CD8-positive, alpha-beta memory T cell (primary cell): Measurements from ENCODE around the gene MRPS10. TPM values are rescaled to one million over a fixed set of nuclear protein-coding genes. Genes with fewer than 3 reads are reported as not detected.
"Not testable (repeated sequence)": the region's sequence is repeated elsewhere in the genome, so short reads cannot be mapped to it uniquely, and the experiment has no call there.

Source experiments
- CTCF ChIA-PET: fragments of 350-600 bp; sonication (Branson Sonifier 250); formaldehyde crosslinking; loops from one replicate; lab custom pipeline; 2021; ENCODE audit warnings: antibody characterized with exemption; lab: Charles Lee
- POLR2A ChIA-PET: fragments of 350-600 bp; sonication (Branson Sonifier 250); formaldehyde crosslinking; loops from one replicate; lab custom pipeline; 2021; ENCODE audit warnings: antibody characterized with exemption; lab: Charles Lee
- DNase-seq, 5 donors: peaks; one replicate each; pipeline versions ENCODE4 v3.0.0 to v3.0.0-alpha.2; 2020 to 2022; ENCODE audit warnings: mixed read lengths in 1 of 5
- H3K27ac ChIP-seq: one replicate; pipeline ENCODE4 v1.7.0; 2013; ENCODE audit warnings: low read depth, mild to moderate bottlenecking, low read length, moderate library complexity
- H3K27me3 ChIP-seq: 2 replicates; pipeline ENCODE4 v1.7.0; 2013; ENCODE audit warnings: low read length, mild to moderate bottlenecking; ENCODE audit not compliant: insufficient read depth, poor library complexity, severe bottlenecking
- H3K36me3 ChIP-seq: 2 replicates; pipeline ENCODE4 v1.7.0; 2013; ENCODE audit warnings: mild to moderate bottlenecking, low read length, moderate library complexity; ENCODE audit not compliant: insufficient read depth
- H3K4me1 ChIP-seq: 2 replicates; pipeline ENCODE4 v1.7.0; 2013; ENCODE audit warnings: mild to moderate bottlenecking, low read length, moderate library complexity; ENCODE audit not compliant: insufficient read depth
- H3K4me3 ChIP-seq: 2 replicates; pipeline ENCODE4 v1.7.0; 2013; ENCODE audit warnings: mild to moderate bottlenecking, low read length
- H3K9me3 ChIP-seq: 2 replicates; pipeline ENCODE4 v1.7.0; 2013; ENCODE audit warnings: mild to moderate bottlenecking, low read length
- H3K27ac Mint-ChIP-seq, 8 donors: one replicate each; pipeline ENCODE4 v1.8.0; 2020 to 2021; ENCODE audit warnings: mixed read lengths in 8 of 8, mild to moderate bottlenecking in 6 of 8, inconsistent platforms in 3 of 8, moderate library complexity in 3 of 8
- H3K27me3 Mint-ChIP-seq, 2 donors: one replicate each; pipeline ENCODE4 v1.8.0; 2020 to 2021; ENCODE audit warnings: mixed read lengths in 2 of 2, mild to moderate bottlenecking in 1 of 2, moderate library complexity in 1 of 2
- H3K36me3 Mint-ChIP-seq, 3 donors: one replicate each; pipeline ENCODE4 v1.8.0; 2020 to 2021; ENCODE audit warnings: mixed read lengths in 3 of 3, inconsistent platforms in 1 of 3, mild to moderate bottlenecking in 1 of 3
- H3K4me1 Mint-ChIP-seq, 3 donors: one replicate each; pipeline ENCODE4 v1.8.0; 2020 to 2021; ENCODE audit warnings: mixed read lengths in 3 of 3, inconsistent platforms in 1 of 3, mild to moderate bottlenecking in 1 of 3
- H3K4me3 Mint-ChIP-seq, 7 donors: one replicate each; pipeline ENCODE4 v1.8.0; 2020 to 2021; ENCODE audit warnings: mixed read lengths in 7 of 7, mild to moderate bottlenecking in 6 of 7, moderate library complexity in 4 of 7, inconsistent platforms in 2 of 7
- H3K9me3 Mint-ChIP-seq, 5 donors: one replicate each; pipeline ENCODE4 v1.8.0; 2020 to 2022; ENCODE audit warnings: mixed read lengths in 5 of 5, mild to moderate bottlenecking in 3 of 5, moderate library complexity in 2 of 5, inconsistent platforms in 1 of 5
- polyA plus RNA-seq: library from polyadenylated mRNA; unstranded; fragments of 300-500 nt; fragmentation: Illumina TruSeq; gene quantifications from one replicate; pipeline ENCODE4 v1.2.3, GENCODE V29; 2021
- total RNA-seq, 2 experiments: library from RNA; stranded (reverse); gene quantifications; one replicate each; pipeline ENCODE4 v1.2.3, GENCODE V29; 2021

MRPS10 gene
- total and polyA plus RNA-seq, 3 experiments from 2014 or later, result 50.6 to 51.8 (median 51.3) TPM

GRCh38 chr6:42204768-42205282 lies 12.8 kb downstream of the MRPS10 start:
- Histone ChIP-seq H3K4me3 (no peak overlapping the region), H3K36me3 (peaks cover 27% of the 10 kb centered on the region), H3K27me3 (no peaks in the 10 kb centered on the region), H3K4me1 (no peaks in the 10 kb centered on the region), H3K27ac (no peak overlapping the region), H3K9me3 (no peaks in the 10 kb centered on the region)
- CTCF ChIA-PET, result interaction anchor here (0.9 kb wide), 1 partner anchor 10 kb away, joined by 4 read pairs; no protein-coding TSS in a partner anchor
- Mint-ChIP-seq H3K4me1 (peaks cover 0 to 5% (median 0%) of the 10 kb centered on the region in 3 donors), H3K9me3 (peaks cover 0 to 3% (median 0%) of the 10 kb centered on the region in 5 donors), H3K27ac (peak overlapping the region in 1 of 8 donors; percentile 63), H3K27me3 (no peaks in the 10 kb centered on the region), H3K4me3 (no peak overlapping the region), H3K36me3 (peaks cover 24 to 58% (median 33%) of the 10 kb centered on the region in 3 donors)
- no peak for DNase-seq
- POLR2A ChIA-PET, result no interaction called here

- H3K36me3 ChIP-seq, result peaks cover 13% of the 10 kb centered on the region
- H3K27me3 ChIP-seq, result no peaks in the 10 kb centered on the region
- no peaks in the 10 kb centered on the region for H3K9me3 ChIP-seq
- H3K27ac ChIP-seq, result no peak overlapping the region
- peaks cover 0 to 3% (median 0%) of the 10 kb centered on the region in 5 donors for H3K9me3 Mint-ChIP-seq
- ChIA-PET POLR2A (interaction anchor here (0.7 kb wide), 1 partner anchor 362 kb away, joined by 5 read pairs; no protein-coding TSS in a partner anchor), CTCF (interaction anchor here (1.1 to 2.0 kb wide), 2 partner anchors 11 to 99 kb away, joined by 4 to 6 read pairs; no protein-coding TSS in a partner anchor)
- no peak overlapping the region for H3K4me3 Mint-ChIP-seq
- no peak for DNase-seq
- H3K4me3 ChIP-seq, result no peak overlapping the region
- H3K4me1 ChIP-seq, result no peaks in the 10 kb centered on the region
- peaks cover 21 to 43% (median 28%) of the 10 kb centered on the region in 3 donors for H3K36me3 Mint-ChIP-seq
- peaks cover 0 to 5% (median 0%) of the 10 kb centered on the region in 3 donors for H3K4me1 Mint-ChIP-seq
- H3K27me3 Mint-ChIP-seq, result no peaks in the 10 kb centered on the region
- H3K27ac Mint-ChIP-seq, result peak overlapping the region in 2 of 8 donors; percentile 23 to 85
These were observed 14.5 kb downstream of the MRPS10 start for GRCh38 chr6:42203183-42203582.

GRCh38 chr6:42202131-42202915 lies 15.3 kb downstream of the MRPS10 start:
- H3K4me1 Mint-ChIP-seq, H3K27ac ChIP-seq, H3K27me3 Mint-ChIP-seq, H3K4me1 ChIP-seq, H3K36me3 ChIP-seq, H3K27me3 ChIP-seq, H3K4me3 ChIP-seq, H3K9me3 ChIP-seq, DNase-seq, H3K27ac Mint-ChIP-seq, H3K9me3 Mint-ChIP-seq, H3K4me3 Mint-ChIP-seq: not testable (repeated sequence)
- CTCF ChIA-PET, result interaction anchor here (1.2 to 2.0 kb wide), 2 partner anchors 12 to 345 kb away, joined by 4 to 6 read pairs; no protein-coding TSS in a partner anchor
- peaks cover 21 to 34% (median 23%) of the 10 kb centered on the region in 3 donors for H3K36me3 Mint-ChIP-seq
- POLR2A ChIA-PET, result interaction anchor here (0.7 kb wide), 1 partner anchor 361 kb away, joined by 5 read pairs; no protein-coding TSS in a partner anchor

- DNase-seq, result no peak
- ChIA-PET POLR2A (no interaction called here), CTCF (interaction anchor here (1.2 to 2.0 kb wide), 2 partner anchors 13 to 346 kb away, joined by 4 to 6 read pairs; no protein-coding TSS in a partner anchor)
- Mint-ChIP-seq H3K27ac (peak overlapping the region in 2 of 8 donors; percentile 6 to 32), H3K4me3 (no peak overlapping the region), H3K9me3 (peaks cover 0 to 3% (median 0%) of the 10 kb centered on the region in 5 donors), H3K36me3 (peaks cover 20 to 27% (median 21%) of the 10 kb centered on the region in 3 donors), H3K27me3 (no peaks in the 10 kb centered on the region), H3K4me1 (peaks cover 0 to 5% (median 0%) of the 10 kb centered on the region in 3 donors)
- H3K36me3 ChIP-seq, result peaks cover 5% of the 10 kb centered on the region
- H3K27ac ChIP-seq, result no peak overlapping the region
- H3K4me1 ChIP-seq, result no peaks in the 10 kb centered on the region
- H3K9me3 ChIP-seq, result no peaks in the 10 kb centered on the region
- H3K27me3 ChIP-seq, result no peaks in the 10 kb centered on the region
- H3K4me3 ChIP-seq, result no peak overlapping the region
These were observed 16.3 kb downstream of the MRPS10 start for GRCh38 chr6:42201382-42201781.

- peaks cover 15 to 19% (median 17%) of the 10 kb centered on the region in 3 donors for H3K36me3 Mint-ChIP-seq
- peak overlapping the region in 1 of 7 donors; percentile 6 for H3K4me3 Mint-ChIP-seq
- H3K27me3 Mint-ChIP-seq, result no peaks in the 10 kb centered on the region
- Histone ChIP-seq H3K27ac (no peak overlapping the region), H3K4me3 (no peak overlapping the region), H3K4me1 (no peaks in the 10 kb centered on the region), H3K27me3 (no peaks in the 10 kb centered on the region), H3K36me3 (peaks cover 5% of the 10 kb centered on the region), H3K9me3 (no peaks in the 10 kb centered on the region)
- peaks cover 0 to 3% (median 0%) of the 10 kb centered on the region in 5 donors for H3K9me3 Mint-ChIP-seq
- H3K27ac Mint-ChIP-seq, result peak overlapping the region in 1 of 8 donors; percentile 72
- no peak for DNase-seq
- H3K4me1 Mint-ChIP-seq, result peaks cover 0 to 5% (median 0%) of the 10 kb centered on the region in 3 donors
- ChIA-PET POLR2A (no interaction called here), CTCF (no interaction called here)
These were observed 17.6 kb downstream of the MRPS10 start for GRCh38 chr6:42200035-42200434.

- H3K27ac Mint-ChIP-seq, result peak overlapping the region in 1 of 8 donors; percentile 36
- CTCF ChIA-PET, result interaction anchor here (0.6 kb wide), 1 partner anchor 412 kb away, joined by 4 read pairs; the partner anchor contains the start of gene TOMM6
- Histone ChIP-seq H3K9me3 (no peaks in the 10 kb centered on the region), H3K27me3 (no peaks in the 10 kb centered on the region), H3K36me3 (peaks cover 5% of the 10 kb centered on the region), H3K4me1 (no peaks in the 10 kb centered on the region), H3K27ac (peak overlapping the region; percentile 6), H3K4me3 (no peak overlapping the region)
- peaks cover 0 to 5% (median 0%) of the 10 kb centered on the region in 3 donors for H3K4me1 Mint-ChIP-seq
- H3K27me3 Mint-ChIP-seq, result no peaks in the 10 kb centered on the region
- no peak overlapping the region for H3K4me3 Mint-ChIP-seq
- DNase-seq, result no peak
- H3K36me3 Mint-ChIP-seq, result peaks cover 12 to 17% (median 15%) of the 10 kb centered on the region in 3 donors
- H3K9me3 Mint-ChIP-seq, result peaks cover 0 to 3% (median 0%) of the 10 kb centered on the region in 5 donors
- POLR2A ChIA-PET, result no interaction called here
These were observed 18.3 kb downstream of the MRPS10 start for GRCh38 chr6:42199106-42199981.

GRCh38 chr6:42197555-42198362 lies 19.9 kb downstream of the MRPS10 start:
- no peaks in the 10 kb centered on the region for H3K4me1 ChIP-seq
- H3K36me3 ChIP-seq, result no peaks in the 10 kb centered on the region
- H3K27ac ChIP-seq, result peak overlapping the region; percentile 28
- H3K4me3 ChIP-seq, result no peak overlapping the region
- Mint-ChIP-seq H3K27ac (no peak overlapping the region), H3K36me3 (peaks cover 4 to 15% (median 15%) of the 10 kb centered on the region in 3 donors), H3K4me1 (peaks cover 0 to 5% (median 0%) of the 10 kb centered on the region in 3 donors), H3K4me3 (no peak overlapping the region), H3K9me3 (peaks cover 0 to 3% (median 0%) of the 10 kb centered on the region in 5 donors), H3K27me3 (no peaks in the 10 kb centered on the region)
- no peaks in the 10 kb centered on the region for H3K27me3 ChIP-seq
- ChIA-PET POLR2A (no interaction called here), CTCF (no interaction called here)
- no peaks in the 10 kb centered on the region for H3K9me3 ChIP-seq
- no peak for DNase-seq
